CD4-positive, alpha-beta T cell treated with Interleukin-15 for 1 hour (primary cell): ENCODE data around the gene MAP3K2.
A peak's percentile ranks its signal among the peaks of the same experiment; 100 is the strongest.
"Not testable (repeated sequence)": the region's sequence is repeated elsewhere in the genome, so short reads cannot be mapped to it uniquely, and the experiment has no call there.

Experiments
- DNase-seq: peaks from one replicate; pipeline ENCODE4 v3.0.0-alpha.2; 2020

The MAP3K2 gene

GRCh38 chr2:127420039-127420864, 32.5 kb upstream of the MAP3K2 start:
- DNase-seq = no peak

GRCh38 chr2:127419448-127420038, 31.8 kb upstream of the MAP3K2 start:
- DNase-seq = no peak

GRCh38 chr2:127419112-127419430, 31.3 kb upstream of the MAP3K2 start:
- DNase-seq = no peak

- no peak for DNase-seq
Measured at GRCh38 chr2:127418300-127419111, 30.7 kb upstream of the MAP3K2 start, which contains the start of gene PROC. TSS of gene PROC (plus strand) at chr2:127418427. CDS start at chr2:127419943, 1,516 bp downstream.

- DNase-seq = no peak
Measured at GRCh38 chr2:127417406-127417805, 29.6 kb upstream of the MAP3K2 start.

GRCh38 chr2:127416506-127417001, 28.8 kb upstream of the MAP3K2 start:
- no peak for DNase-seq

- DNase-seq = peak; percentile 86
Measured at GRCh38 chr2:127415593-127416505, 28.1 kb upstream of the MAP3K2 start.

- DNase-seq = no peak
Measured at GRCh38 chr2:127414638-127415592, 27.1 kb upstream of the MAP3K2 start.

- no peak for DNase-seq
Measured at GRCh38 chr2:127413782-127414637, 26.2 kb upstream of the MAP3K2 start.

GRCh38 chr2:127413200-127413599, 25.4 kb upstream of the MAP3K2 start:
- DNase-seq = no peak

GRCh38 chr2:127411653-127412369, 24.0 kb upstream of the MAP3K2 start:
- peak; percentile 64 for DNase-seq

GRCh38 chr2:127410871-127411652, 23.3 kb upstream of the MAP3K2 start:
- no peak for DNase-seq

- DNase-seq = not testable (repeated sequence)
Measured at GRCh38 chr2:127409716-127410115, 21.9 kb upstream of the MAP3K2 start.

GRCh38 chr2:127408807-127409099, 21.0 kb upstream of the MAP3K2 start:
- DNase-seq = no peak

- peak; percentile 88 for DNase-seq
Measured at GRCh38 chr2:127408004-127408806, 20.4 kb upstream of the MAP3K2 start.

GRCh38 chr2:127407661-127408003, 19.9 kb upstream of the MAP3K2 start:
- DNase-seq = no peak

- DNase-seq = no peak
Measured at GRCh38 chr2:127407091-127407490, 19.3 kb upstream of the MAP3K2 start.

GRCh38 chr2:127406454-127406853, 18.7 kb upstream of the MAP3K2 start:
- DNase-seq = no peak
